K562 (cell line): ENCODE data around the gene PPDPF. TPM values are rescaled to one million over a fixed set of nuclear protein-coding genes. Genes with fewer than 3 reads are reported as not detected.

Experiments used
- DMBX1 ChIP-seq: fragments of 250-450 bp; sonication (Bioruptor Pico); IDR thresholded peaks from 2 replicates; pipeline ENCODE4 v1.8.0; 2022; ENCODE audit warnings: inconsistent platforms, mild to moderate bottlenecking, moderate library complexity, borderline replicate concordance
- E2F6 ChIP-seq, 2 experiments: IDR thresholded peaks; 2 replicates each; pipeline ENCODE4 v1.6.1; 2011; ENCODE audit warnings: borderline replicate concordance in 1 of 2, control low read depth in 1 of 2, low read depth in 1 of 2, low read length in 1 of 2, mild to moderate bottlenecking in 1 of 2, mixed read lengths in 1 of 2, moderate library complexity in 1 of 2; ENCODE audit not compliant: insufficient read depth in 1 of 2, insufficient read length in 1 of 2, poor library complexity in 1 of 2, severe bottlenecking in 1 of 2; ENCODE audit errors: extremely low read depth in 1 of 2
- GTF2F1 ChIP-seq: IDR thresholded peaks from 2 replicates; pipeline ENCODE4 v1.6.1; 2011; ENCODE audit warnings: low read depth, low read length, improper control_type of control experiment
- HDAC1 ChIP-seq, 2 experiments: fragments of 450-650 bp; IDR thresholded peaks; 2 replicates each; pipeline ENCODE4 v1.6.1; 2016 to 2017; ENCODE audit warnings: inconsistent platforms in 1 of 2, mild to moderate bottlenecking in 1 of 2, moderate library complexity in 1 of 2
- HOMEZ ChIP-seq: fragments of 250-450 bp; sonication (Bioruptor Pico); IDR thresholded peaks from 2 replicates; pipeline ENCODE4 v1.4.0; 2020; ENCODE audit warnings: mild to moderate bottlenecking, moderate library complexity
- KAT7 ChIP-seq: sonication (generic); formaldehyde crosslinking; IDR thresholded peaks from 2 replicates; pipeline ENCODE4 v1.8.0; 2022; ENCODE audit warnings: missing genetic modification reagents, mild to moderate bottlenecking, borderline replicate concordance
- POLR2B ChIP-seq: fragments of 450-650 bp; IDR thresholded peaks from 2 replicates; pipeline ENCODE4 v1.6.1; 2018; ENCODE audit warnings: low read depth; ENCODE audit not compliant: partially characterized antibody
- SP2 ChIP-seq: IDR thresholded peaks from 2 replicates; pipeline ENCODE4 v1.6.1; 2011; ENCODE audit warnings: mild to moderate bottlenecking, low read depth, low read length, moderate library complexity; ENCODE audit not compliant: poor library complexity, severe bottlenecking; ENCODE audit errors: extremely low read depth
- ZNF592 ChIP-seq: fragments of 450-650 bp; IDR thresholded peaks from 2 replicates; pipeline ENCODE4 v1.6.1; 2017; ENCODE audit warnings: antibody characterized with exemption, mild to moderate bottlenecking
- polyA plus RNA-seq, 8 experiments: library from polyadenylated mRNA; depleted of rRNA in 4 of 8; stranded (reverse) in 5 of 8; unstranded in 3 of 8; fragments of >200 nt; fragmentation: Nextera tagmentation in 2 of 8; fragmentation: Illumina TruSeq in 1 of 8; extraction: Ambion mirVana in 2 of 8; extraction: Trizol in 1 of 8; gene quantifications; 2 replicates each; pipeline versions ENCODE4 v1.2.1 to v1.2.3, GENCODE V29; 2011 to 2014; ENCODE audit warnings: inconsistent platforms in 1 of 8, missing spikeins in 1 of 8
- total RNA-seq, 7 experiments: library from RNA; depleted of rRNA in 6 of 7; stranded (reverse); fragments of >200 nt in 6 of 7; fragmentation: Illumina TruSeq in 2 of 7; extraction: Trizol in 2 of 7; gene quantifications; 2 replicates each; pipeline versions ENCODE4 v1.2.1 to v1.2.3, GENCODE V29; 2011 to 2021; ENCODE audit warnings: low replicate concordance in 1 of 7
- TF ChIP-seq, protein P1 (sequence below): fragments of 450-650 bp; IDR thresholded peaks from one replicate; pipeline ENCODE4 v1.6.1; 2018; ENCODE audit warnings: mild to moderate bottlenecking, moderate library complexity; ENCODE audit not compliant: partially characterized antibody

Gene PPDPF
- total and polyA plus RNA-seq, 9 of the 15 experiments (the other 6 are each of a cell fraction or from before 2014, with no cell fraction given): 0.77 to 233 (median 10.5) TPM

GRCh38 chr20:63520934-63521601, 503 bp downstream of the PPDPF start (continued):
- TF ChIP-seq GTF2F1 (peak; percentile 22; the same call in 1 of the 2 replicates), KAT7 (CRISPR knock-in tag) (no peak), POLR2B (no peak), HOMEZ (CRISPR knock-in tag) (no peak), SP2 (no peak), HDAC1 (IDR thresholded peaks at IDR 0.05) (peak in 1 of 2 experiments; percentile 70; a peak in 2 of 4 replicates), E2F6 (IDR thresholded peaks at IDR 0.05; ENCODE audit: borderline replicate concordance in 1 of 2, extremely low read depth in 1 of 2, insufficient read depth in 1 of 2, insufficient read length in 1 of 2, low read depth in 1 of 2, low read length in 1 of 2, poor library complexity in 1 of 2, severe bottlenecking in 1 of 2) (peak in 1 of 2 experiments; percentile 42), DMBX1 (CRISPR knock-in tag) (no peak), ZNF592 (no peak)
- TF ChIP-seq, protein P1, sequence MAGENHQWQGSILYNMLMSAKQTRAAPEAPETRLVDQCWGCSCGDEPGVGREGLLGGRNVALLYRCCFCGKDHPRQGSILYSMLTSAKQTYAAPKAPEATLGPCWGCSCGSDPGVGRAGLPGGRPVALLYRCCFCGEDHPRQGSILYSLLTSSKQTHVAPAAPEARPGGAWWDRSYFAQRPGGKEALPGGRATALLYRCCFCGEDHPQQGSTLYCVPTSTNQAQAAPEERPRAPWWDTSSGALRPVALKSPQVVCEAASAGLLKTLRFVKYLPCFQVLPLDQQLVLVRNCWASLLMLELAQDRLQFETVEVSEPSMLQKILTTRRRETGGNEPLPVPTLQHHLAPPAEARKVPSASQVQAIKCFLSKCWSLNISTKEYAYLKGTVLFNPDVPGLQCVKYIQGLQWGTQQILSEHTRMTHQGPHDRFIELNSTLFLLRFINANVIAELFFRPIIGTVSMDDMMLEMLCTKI: no peak
